DMS114 treated with DMSO at 0.1 percent for 48 hours (cell line): ENCODE measurements around the gene ZSCAN5C.
"Not testable (repeated sequence)": the region's sequence is repeated elsewhere in the genome, so short reads cannot be mapped to it uniquely, and the experiment has no call there.

Experiments used
- DNase-seq: peaks from one replicate; lab custom pipeline; 2025; ENCODE audit not compliant: unreplicated experiment; lab: John Stamatoyannopoulos, UW

The ZSCAN5C gene

DNA sequence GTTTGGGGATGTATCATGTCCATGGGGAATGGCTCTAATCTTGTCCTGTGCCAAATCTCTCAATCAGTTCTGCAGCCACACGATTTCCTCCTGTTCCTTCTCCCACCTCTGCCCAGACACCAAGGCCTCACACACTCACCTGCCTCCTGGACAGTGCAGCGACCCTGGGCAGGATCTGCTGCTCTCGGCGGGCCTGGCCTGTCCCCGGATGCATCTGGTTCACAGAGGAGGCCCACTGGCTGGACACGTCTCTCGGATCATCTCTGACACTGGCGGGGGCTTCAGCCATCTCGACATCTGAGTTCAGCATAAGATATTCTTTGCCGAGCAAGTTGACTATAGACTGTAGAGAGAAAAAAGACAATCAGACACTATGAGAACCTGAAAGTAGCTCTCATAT is 10.4 kb upstream of the ZSCAN5C start:
- DNase-seq = no peak

DNA sequence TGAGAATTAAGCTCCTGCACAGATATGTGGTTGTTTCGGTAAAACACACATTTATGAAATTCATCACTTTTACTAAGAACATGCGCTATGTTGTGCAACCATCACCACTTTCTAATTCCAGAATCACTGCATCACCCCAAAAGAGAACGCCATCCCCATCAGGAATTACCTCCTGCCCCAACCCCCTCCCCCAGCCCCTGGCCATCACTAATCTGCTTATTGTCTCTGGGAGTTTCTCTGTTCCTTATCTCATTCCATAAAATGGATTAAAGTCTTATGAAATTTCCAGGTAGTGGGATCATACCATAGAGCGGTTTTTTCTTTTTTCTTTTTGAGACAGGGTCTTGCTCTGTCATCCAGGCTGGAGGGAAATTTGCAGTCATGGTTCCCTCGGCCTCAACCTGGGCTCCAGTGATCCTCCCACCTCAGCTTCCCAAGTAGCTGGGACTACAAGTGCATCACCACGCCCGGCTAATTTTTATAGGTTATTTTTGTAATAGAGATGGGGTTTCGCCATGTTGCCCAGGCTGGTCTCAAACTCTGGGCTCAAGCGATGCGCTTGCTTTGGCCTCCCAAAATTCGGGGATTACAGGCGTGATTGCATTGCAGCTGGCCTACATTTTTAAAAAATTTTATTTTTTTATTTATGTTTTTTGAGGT is 8.0 kb upstream of the ZSCAN5C start:
- no peak for DNase-seq

DNA sequence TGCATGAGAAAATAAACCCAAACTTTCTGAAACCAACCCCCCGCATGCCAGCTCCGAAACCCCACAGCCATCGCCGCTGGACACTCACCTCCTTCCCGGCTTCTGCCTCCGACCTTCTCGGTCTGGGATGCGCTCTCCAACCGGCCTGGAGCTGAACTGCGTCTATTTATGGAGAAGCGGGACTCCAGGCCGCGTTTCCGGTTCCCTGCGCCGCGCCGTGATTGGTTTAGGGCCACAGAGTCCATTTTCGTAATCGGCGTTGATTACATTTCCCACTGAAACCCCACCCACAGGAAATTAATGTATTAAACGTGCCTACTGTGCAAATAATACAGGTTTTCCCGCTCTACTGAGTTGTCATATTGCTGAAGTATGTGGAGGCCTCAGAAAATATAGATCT is 4.4 kb upstream of the ZSCAN5C start, which contains the start of gene ZSCAN5B:
Gene ZSCAN5B, minus strand, starts transcription at position 138 of the 400 bp plus-strand sequence. CDS start 4,731 bp downstream, outside the sequence.
- not testable (repeated sequence) for DNase-seq

DNA sequence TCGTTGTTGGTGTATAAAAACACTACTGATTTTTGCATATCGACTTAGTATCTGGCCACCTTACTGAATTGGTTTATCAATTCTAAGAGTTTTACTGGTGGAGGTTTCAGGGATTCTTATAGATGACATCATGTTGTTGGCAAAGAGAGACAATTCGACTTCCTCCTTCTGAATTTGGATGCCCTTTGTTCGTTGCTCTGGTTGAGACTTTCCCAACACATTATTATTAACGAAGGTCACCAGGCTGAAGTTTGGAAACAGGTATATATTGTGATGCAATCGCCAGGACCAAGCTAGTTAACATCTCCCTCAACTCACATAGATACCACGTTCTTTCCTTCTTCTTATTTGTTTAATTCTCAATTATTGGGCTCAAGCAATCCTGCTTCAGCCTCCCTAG is 2.4 kb upstream of the ZSCAN5C start:
- no peak for DNase-seq

DNA sequence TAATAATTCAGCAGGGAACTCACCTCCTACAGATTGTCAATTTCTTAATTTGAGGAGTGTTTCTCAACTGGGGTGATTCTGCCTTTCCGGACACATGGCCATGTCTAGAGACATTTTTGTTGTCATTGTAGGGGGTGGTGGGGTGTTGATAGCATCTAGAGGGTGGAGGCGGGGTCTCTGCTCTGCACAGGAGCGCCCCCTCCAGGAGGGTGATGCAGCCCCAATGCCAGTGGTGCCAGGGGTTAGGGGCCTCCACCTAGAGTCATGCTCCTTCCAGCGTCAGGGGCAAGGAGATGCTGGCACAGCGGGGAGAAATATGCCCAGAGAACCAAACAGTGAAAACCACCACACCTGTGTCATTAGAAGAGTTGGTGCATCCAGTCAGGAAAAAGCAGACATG is 5.5 kb downstream of the ZSCAN5C start:
- not testable (repeated sequence) for DNase-seq

DNA sequence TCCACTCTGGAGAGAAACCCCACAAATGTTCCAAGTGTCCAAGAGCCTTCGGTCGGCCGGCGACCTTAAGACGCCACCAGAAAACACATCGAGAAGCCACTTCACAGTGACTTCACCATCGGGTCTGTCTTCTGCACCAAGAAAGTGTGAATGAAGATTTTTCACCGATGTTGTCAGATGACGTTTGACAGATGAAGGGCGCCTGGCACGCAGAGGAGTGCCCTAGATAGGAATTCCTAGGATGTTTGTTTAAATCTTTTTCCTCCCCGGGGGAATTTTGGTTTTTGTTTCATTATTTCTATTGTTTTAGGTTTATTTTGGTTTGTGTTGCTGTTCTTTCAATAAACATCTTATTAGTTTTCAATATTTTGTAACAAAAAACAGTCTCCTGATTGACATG is 7.0 kb downstream of the ZSCAN5C start:
- DNase-seq = no peak

DNA sequence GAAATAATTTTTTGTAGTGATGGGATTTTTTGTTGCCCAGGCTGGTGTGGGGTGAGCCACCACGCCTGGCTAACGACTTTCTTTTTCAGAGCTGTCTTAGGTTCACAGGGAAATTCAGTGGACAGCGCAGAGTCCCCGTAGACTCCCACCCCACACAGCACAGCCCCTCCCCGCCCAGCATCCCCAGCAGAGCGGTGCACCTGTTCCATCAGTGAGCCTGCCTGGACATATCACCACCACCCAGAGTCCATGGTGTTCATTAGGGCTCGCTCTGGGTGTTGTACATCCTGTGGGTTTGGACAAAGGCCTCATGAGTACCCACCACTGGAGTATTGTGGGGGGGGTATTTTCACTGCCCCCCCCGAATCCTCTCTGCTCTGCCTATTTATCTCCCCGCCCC is 8.0 kb downstream of the ZSCAN5C start:
- not testable (repeated sequence) for DNase-seq

DNA sequence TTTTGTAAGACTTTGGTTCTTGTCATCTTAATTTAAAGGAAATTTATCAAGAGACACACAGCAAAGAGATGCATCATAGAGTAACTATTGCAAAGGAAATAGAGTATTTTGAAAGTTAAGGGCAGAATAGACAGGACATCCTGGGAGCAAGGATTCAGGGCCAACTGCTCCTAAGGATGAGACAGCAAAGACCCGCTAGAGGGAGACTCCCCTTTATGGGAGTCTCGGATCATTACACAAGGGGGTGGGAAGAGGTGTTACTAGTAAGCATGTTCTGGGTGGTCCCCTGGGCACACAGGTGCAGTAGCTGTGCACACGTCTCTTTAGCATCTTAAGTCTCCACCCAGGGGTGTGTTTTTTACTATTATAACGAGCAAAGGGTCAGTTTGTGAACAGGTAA is 9.6 kb downstream of the ZSCAN5C start:
- DNase-seq = no peak

DNA sequence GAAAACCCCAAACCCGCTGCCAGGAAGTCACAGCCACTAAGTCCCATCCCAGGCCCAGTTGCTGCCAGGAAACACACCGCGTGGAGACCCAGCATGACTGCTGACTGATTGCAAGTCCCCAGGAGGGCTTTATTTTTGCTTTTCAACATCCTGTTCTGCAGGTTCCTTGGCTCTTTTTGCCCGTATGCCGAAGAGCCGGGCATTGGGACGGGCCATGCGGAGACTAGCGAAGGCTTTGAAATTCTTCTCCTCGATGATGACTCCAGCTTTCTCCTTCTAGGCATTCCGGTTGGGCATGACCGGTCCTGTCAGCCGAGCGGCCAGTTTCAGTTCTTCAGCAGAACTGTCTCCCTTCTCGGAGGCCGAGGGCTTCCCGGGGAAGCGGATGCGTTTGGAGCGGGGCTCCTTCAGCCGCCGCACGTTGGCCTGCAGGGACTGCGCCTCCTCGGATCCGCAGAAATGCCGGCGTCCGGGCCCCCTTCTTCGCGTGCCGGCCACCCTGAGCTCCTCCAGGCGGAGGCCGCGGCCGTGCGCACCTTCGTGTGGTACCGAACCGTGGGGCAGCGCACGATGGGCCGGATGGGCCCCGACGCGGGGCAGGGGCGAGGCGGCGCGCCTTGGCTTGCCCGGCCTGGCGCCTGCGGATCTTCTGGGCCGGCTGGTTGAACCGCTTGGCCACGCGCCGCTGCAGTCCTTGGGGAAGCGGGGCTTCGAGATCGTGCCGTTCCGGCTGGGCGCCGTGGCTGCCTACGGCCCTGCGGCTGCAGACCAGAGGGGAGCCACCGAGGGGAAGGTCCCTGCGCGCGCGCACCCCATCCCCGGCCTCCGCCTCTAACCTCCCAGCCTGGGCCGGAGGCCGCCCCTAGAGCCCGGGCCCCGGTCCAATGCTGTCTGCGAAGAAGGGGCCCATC is 15.2 kb downstream of the ZSCAN5C start:
- DNase-seq = no peak

DNA sequence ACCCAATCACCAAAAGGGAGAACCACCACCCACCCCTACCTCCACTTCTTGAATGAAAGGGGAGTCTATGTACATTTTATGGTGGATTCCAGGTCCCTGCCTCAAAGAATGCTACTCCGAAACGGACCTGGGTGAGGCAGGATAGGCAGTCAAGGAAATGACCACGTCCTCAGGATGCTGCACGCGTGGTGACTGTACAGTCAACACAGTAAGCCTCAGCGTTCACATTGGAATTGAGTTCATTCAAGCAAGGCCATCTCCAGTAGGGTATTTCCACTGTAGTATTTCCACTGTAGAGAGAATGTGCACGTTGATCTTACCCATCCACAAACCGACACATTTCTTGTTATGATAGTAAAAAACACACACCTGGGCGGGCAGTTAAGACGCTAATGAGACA is 16.9 kb downstream of the ZSCAN5C start:
- DNase-seq = no peak

DNA sequence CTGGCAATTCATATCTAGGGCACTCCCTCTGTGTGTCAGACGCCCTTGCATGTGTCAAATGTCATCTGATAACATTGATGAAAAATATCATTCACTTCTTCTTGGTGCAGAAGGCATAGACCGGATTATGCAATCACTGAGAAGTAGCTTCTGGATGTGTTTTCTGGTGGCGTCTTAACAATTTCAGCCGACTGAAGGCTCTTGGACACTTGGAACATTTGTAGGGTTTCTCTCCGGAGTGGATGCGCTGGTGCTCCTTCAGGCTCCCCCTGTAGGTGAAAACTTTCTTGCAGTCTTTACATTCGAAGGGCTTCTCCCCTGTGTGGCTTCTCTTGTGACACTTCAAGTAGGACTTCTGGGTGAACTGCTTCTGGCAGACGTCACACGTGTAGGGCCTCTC is 19.4 kb downstream of the ZSCAN5C start:
- DNase-seq = not testable (repeated sequence)

DNA sequence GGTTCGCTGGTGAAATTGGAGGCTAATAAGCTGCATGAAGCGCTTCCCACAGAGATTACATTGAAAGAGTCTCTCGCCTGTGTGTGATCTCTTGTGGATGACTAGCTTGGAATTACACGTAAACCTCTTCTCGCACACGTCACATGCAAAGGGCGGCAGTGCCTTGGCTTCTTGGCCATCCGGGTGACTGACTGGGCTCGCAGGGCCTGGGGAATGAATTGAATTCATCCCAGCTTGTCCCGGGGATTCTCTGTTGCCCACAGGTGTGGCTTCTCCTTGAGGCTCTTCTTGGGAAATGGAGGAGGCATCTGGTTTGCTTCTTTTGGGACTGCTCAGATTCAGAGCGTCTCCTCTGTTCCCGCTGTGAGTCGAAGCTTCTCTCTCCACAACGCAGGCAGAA is 19.8 kb downstream of the ZSCAN5C start:
- no peak for DNase-seq

DNA sequence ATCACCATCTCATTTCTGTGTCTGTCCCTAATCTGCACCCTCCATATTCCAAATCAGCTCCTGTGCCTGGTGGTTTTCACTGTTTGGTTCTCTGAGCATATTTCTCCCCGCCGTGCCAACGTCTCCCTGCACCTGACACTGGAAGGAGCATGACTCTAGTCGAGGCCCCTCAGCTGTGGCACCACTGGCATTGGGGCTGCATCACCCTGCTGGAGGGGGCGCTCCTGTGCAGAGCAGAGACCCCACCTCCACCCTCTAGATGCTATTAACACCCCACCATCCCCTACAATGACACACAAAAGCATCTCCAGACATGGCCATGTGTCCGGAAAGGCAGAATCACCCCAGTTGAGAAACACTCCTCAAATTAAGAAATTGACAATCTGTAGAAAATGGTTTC is 20.8 kb downstream of the ZSCAN5C start:
- DNase-seq = no peak

DNA sequence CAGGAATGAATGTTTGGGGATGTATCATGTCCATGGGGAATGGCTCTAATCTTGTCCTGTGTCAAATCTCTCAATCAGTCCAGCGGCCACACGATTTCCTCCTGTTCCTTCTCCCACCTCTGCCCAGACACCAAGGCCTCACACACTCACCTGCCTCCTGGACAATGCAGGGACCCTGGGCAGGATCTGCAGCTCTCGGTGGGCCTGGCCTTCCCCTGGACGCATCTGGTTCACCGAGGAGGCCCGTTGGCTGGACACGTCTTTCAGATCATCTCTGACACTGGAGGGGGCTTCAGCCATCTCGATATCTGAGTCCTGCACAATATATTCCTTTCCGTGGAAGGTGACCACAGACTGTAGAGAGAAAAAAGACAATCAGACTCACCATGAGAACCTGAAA is 21.4 kb downstream of the ZSCAN5C start:
- no peak for DNase-seq

DNA sequence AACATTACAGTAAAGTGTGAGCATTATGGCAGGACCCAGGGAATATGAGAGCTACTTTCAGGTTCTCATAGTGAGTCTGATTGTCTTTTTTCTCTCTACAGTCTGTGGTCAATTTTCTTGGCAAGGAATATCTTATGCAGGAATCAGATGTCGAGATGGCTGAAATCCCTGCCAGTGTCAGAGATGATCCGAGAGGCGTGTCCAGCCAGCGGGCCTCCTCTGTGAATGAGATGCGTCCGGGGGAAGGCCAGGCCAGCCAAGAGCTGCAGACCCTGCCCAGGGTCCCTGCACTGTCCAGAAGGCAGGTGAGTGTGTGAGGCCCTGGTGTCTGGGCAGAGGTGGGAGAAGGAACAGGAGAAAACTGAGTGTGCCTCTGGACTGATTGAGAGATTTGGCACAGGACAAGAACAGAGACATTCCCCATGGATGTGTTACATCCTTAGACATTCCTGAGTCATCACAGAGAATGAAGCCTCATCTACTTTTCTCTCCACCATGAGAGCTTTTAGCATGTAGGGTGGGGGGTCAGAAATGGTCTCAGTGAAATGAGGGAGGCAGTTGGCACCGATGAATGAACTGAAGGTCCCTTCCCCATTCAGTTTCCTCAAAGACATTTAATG is 43.2 kb downstream of the ZSCAN5C start:
- no peak for DNase-seq

DNA sequence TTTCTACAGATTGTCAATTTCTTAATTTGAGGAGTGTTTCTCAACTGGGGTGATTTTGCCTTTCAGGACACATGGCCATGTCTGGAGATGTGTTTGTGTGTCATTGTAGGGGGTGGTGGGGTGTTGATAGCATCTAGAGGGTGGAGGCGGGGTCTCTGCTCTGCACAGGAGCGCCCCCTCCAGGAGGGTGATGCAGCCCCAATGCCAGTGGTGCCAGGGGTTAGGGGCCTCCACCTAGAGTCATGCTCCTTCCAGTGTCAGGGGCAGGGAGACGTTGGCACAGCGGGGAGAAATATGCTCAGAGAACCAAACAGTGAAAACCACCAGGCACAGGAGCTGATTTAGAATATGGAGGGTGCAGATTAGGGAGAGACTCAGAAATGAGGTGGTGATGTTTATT is 43.7 kb downstream of the ZSCAN5C start:
- not testable (repeated sequence) for DNase-seq

DNA sequence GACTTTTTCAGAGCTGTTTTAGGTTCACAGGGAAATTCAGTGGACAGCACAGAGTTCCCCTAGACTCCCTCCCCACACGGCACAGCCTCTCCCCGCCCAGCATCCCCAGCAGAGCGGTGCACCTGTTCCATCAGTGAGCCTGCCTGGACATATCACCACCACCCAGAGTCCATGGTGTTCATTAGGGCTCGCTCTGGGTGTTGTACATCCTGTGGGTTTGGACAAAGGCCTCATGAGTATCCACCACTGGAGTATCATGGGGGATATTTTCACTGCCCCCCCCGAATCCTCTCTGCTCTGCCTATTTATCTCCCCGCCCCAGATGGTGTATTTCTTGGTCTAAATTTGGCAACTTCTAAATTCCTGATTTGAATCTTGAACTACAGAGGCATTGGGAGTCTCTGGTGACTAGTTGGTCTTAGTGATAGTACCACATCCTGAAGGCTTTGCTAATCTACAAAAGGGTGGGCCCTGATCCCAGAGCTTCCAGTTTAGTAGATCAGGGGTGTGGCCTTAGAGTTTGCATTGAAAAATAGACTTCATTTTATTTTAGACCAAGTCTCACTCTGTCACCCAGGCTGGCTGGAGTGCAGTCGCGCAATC is 46.8 kb downstream of the ZSCAN5C start:
- not testable (repeated sequence) for DNase-seq

DNA sequence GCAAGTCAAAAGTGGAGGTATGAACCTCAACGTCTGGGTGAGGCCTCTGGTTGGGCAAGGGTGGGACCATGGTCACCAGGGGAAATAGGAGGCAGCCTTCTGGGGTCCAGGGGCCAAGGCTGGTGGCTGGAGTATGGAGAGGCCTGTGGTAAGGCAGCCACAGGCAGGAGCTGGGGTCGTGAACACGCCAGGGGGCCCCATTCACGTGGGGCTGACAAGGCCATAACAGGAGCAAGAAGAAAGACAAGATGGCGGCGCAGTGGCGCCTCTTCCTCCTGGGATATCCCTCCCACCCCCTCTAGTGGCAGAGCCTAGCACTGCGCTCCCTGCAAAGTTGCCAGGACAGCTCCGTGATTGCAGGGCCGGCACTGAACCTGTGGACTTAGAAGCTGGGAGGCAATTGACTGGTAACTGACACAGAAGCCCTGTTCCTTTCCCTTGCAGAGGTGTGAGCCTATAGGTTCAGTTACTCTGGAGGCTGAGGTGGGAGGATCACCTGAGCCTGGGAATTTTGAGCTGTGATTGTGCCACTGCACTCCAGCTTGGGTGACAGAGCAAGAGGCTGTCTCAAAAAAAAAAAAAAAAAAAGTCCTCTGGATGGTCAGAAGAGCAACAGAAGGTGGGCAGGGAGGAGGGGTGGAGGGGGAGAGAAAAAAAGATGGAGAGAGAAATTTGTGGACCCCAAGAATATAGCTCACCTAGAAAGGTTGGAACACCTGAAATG is 50.8 kb downstream of the ZSCAN5C start:
- DNase-seq = peak; percentile 65

DNA sequence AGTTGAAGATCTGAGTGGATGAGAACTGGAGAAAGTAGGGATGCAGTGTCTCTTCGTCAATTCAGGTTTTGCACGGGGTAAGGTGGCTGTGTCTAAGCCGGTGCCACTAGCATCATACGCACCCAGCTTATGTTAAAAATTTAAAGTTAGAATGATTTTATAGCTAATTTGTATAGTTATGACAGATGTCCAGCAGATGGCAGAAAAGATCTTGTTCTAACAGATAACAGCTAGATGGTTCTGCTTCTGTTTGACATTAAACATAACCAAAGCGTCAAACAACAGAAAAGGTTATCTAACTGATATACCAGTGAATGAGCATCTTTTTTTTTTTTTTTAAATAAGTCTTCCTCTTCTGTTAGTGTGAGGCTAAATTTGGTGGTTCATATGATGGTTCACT is 51.7 kb downstream of the ZSCAN5C start:
- DNase-seq = peak; percentile 57

DNA sequence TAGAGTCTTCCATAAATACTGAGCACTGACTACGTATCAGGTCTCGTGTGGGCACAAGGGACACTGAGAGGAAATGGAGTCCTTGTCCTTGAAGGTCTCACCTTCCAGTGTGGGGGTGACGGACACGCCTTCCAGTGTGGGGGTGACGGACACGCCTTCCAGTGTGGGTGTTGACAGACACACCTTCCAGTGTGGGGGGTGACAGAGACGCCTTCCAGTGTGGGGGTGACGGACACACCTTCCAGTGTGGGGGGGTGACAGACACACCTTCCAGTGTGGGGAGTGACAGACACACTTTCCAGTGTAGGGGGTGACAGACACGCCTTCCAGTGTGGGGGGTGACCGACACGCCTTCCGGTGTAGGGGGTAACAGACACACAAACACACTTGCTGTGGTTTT is 56.2 kb downstream of the ZSCAN5C start:
- no peak for DNase-seq
